NCI-H2107 (cell line): ENCODE measurements around the gene SUSD2.
"Not testable (repeated sequence)": the region's sequence is repeated elsewhere in the genome, so short reads cannot be mapped to it uniquely, and the experiment has no call there.

ENCODE experiments used
- DNase-seq: peaks from one replicate; lab custom pipeline; 2025; lab: John Stamatoyannopoulos, UW

SUSD2 gene, protein sequence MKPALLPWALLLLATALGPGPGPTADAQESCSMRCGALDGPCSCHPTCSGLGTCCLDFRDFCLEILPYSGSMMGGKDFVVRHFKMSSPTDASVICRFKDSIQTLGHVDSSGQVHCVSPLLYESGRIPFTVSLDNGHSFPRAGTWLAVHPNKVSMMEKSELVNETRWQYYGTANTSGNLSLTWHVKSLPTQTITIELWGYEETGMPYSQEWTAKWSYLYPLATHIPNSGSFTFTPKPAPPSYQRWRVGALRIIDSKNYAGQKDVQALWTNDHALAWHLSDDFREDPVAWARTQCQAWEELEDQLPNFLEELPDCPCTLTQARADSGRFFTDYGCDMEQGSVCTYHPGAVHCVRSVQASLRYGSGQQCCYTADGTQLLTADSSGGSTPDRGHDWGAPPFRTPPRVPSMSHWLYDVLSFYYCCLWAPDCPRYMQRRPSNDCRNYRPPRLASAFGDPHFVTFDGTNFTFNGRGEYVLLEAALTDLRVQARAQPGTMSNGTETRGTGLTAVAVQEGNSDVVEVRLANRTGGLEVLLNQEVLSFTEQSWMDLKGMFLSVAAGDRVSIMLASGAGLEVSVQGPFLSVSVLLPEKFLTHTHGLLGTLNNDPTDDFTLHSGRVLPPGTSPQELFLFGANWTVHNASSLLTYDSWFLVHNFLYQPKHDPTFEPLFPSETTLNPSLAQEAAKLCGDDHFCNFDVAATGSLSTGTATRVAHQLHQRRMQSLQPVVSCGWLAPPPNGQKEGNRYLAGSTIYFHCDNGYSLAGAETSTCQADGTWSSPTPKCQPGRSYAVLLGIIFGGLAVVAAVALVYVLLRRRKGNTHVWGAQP

GRCh38 chr22:24181088-24181995, at the start of gene SUSD2:
SUSD2 (plus strand) TSS chr22:24181487; CDS start chr22:24181520, 33 bp downstream.
- DNase-seq, result no peak

DNA sequence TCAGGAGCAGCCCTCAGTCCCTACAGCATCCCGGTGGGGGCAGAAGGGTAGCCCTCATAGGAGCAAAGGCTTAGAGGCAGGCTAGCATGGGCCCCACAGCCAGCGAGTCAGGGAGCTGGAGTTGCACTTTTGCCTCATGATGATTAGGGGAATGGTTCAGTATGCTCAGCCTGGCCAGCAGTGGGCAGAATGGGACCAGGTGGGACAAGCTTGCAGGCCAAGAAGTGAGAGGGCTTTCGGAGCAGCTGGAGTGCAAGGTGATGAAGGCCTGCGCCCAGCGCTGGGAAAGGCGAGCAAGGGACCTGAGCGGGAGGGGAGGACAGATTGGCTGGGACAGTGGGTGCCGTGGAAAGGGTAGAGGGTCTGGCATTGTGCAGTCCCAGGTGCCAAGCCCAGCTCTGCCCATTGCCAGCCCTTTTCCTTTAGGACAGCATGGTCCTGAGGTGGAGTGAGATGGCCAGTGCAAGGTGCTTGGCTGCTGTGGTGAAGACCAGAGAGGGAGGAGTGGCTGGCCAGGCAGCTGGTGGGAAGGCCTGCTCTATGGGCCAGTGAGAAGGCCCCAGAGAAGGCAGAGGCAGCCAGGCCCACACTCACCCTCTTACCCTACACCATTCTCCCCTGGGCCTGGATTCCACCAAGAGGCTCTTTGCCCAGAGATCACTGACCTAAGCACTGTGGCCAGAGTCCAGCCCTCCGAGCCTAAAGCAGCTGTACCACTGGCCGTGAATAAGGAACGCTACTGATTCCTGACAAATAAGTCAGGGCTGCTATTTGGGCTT, 47.9 kb upstream of the SUSD2 start:
- DNase-seq, result no peak

GRCh38 chr22:24134090-24134846, 47.0 kb upstream of the SUSD2 start:
- DNase-seq, result no peak

DNA sequence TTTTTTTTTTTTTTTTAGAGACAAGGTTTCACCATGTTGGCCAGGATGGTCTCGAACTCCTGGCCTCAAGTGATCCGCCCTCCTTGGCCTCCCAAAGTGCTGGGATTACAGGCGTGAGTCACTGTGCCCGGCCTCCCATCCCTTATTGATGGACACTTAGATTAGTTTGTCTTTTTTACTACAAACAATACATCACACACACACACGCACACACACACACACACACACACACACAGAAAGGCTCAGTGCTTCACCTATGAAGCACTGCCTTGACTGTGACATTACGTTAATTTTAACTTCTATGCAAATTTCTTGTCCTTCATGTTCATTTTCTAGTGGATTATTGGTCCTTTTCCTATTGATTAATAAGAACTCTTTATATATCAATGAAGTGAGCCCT, 44.8 kb upstream of the SUSD2 start:
- DNase-seq, result not testable (repeated sequence)

- no peak for DNase-seq
These were observed 43.7 kb upstream of the SUSD2 start for GRCh38 chr22:24137595-24137994.

DNA sequence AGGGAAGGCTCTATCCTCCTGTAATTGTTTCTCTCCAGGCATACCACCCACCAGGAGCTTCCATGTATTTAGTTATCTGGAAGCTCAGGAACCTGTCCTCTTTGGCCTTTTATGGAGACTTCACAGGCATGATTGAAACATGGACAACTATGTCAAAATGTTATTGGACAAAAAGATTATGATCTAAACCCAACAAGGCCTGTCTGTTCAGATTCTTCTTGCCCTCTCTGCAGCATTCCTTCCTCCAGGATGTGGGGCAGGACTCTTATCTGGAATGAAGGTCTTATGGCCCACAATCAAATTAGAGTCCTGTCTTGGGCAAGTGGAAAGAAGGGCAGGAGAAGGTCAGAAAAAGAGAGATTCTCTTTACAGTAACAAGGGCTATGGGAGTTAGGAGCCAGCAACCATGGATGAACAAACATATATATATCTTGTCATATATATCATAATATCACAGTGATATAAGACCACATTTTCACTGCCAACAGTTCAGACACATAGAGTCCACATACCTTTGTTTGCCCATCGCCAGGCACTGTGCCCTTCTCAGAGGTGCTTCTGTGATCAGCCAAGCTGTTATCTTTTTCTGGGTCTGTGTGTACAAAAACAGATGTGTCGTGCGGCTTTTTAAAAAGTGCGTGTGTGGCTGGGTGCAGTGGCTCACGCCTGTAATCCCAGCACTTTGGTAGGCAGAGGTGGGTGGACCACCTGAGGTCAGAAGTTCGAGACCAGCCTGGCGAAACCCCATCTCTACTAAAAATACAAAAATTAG, 42.5 kb upstream of the SUSD2 start:
- no peak for DNase-seq

DNA sequence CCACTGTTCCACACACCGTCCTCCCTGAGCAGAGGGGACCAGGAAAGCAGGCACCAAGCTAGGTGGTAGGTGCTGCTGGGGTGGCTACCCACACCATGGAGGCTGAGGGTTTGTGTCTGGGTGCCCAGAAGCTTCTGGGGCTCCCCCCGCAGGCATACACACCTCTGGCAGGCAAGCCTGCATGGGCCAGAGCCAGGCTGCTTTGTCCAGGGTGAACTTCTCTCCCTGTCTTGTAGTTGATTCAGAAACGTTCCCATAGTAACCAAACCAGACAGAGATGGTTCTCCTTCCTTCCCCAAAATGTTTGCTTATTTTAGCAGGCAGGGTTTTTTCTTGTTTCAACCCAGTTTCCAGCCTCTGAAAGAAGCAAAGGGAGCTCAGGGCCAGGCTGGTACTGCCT, 40.9 kb upstream of the SUSD2 start:
- DNase-seq, result no peak

DNA sequence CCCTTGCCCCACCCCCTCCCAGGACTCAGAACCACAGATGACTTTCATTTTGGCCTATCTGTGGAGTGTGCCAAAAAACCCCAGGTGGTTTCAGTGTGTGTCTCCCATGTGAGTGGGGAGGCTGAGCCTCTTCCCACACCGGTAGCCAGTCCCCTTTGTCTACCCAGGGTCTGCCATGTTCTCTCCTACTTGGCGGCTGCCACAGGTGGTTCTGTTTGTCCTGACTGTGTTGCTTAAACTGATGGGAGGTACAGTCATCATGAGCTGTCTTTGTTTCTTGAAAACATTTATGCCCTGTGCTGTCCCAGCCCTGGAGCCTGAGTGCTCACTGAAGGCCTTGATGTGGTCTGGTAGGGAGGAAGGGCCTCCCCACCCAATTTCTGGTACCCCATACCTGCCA, 39.7 kb upstream of the SUSD2 start:
- no peak for DNase-seq

DNA sequence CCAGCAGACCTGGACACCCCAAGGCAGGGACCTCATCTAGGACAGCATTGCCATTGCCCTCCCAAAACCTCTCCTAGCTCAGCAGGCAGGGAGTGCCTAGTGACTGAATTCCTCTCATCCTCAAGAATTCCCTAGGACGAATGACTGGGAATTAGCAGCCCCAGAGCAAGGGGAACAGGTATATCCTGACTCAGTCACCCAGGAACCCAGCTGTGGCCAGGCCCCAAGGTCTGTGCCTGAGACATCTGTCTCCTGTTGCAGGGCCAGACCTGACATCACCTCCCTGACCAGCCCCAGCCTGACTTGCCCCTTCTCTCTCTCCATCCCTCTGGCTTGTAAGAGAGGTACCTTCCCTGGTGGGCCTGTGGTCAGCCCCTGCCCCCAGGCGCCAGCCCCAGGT, 39.0 kb upstream of the SUSD2 start:
- no peak for DNase-seq

DNA sequence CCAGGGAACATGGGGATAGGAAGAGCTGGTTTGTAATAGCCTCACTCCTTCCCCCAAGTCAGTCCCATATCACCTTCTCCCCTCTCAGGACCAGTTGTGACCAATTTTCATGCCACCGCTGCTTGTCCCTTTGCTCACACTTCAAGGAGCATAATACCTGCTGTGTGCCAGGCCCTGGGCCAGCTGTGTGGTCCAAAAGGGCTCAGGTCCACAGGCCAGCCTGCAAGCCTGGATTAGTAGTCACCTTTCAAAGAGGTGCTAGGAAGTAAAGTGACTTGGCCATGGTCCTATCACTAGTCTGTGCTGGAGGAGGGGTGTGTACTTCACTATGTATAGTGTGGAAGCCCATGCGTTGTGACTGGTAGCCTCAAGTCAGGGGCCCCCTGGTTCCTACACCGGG, 38.5 kb upstream of the SUSD2 start:
- no peak for DNase-seq

DNA sequence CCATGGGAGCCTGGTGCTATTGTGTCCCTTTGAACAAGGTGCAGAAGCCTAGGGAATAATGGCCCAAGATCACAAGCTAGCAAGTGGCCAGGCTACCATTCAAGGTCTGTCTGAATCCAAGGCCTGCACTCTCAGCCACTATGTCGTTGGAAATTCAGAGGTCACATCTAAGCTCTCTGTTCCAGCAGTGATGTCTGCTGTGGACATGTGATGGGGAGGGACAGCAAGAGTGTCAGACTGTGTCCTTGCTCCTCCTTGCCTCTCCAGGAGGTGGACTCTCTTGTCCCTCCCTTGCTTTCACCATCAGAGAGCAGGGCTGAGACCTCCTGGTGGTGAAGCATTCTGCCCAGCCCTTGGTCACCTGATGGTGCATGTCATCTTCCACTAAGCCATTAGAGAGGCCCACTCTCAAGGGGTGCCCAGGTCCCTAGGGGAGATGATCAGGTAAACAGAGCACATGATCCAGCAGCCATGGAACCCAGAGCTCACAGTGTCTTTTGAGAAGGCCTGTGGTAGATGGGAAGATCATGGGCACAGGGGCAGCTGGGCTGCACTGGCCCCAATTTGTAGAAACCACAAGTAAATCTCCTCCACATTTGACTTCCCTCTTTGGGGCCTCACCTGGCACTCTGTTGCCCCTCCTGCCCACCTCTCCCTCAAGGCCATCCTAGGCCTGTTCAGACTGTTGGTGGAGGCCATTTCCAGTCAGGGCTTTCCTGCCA, 37.1 kb upstream of the SUSD2 start:
- no peak for DNase-seq

- DNase-seq, result no peak
These were observed 36.6 kb upstream of the SUSD2 start for GRCh38 chr22:24144778-24145085.

DNA sequence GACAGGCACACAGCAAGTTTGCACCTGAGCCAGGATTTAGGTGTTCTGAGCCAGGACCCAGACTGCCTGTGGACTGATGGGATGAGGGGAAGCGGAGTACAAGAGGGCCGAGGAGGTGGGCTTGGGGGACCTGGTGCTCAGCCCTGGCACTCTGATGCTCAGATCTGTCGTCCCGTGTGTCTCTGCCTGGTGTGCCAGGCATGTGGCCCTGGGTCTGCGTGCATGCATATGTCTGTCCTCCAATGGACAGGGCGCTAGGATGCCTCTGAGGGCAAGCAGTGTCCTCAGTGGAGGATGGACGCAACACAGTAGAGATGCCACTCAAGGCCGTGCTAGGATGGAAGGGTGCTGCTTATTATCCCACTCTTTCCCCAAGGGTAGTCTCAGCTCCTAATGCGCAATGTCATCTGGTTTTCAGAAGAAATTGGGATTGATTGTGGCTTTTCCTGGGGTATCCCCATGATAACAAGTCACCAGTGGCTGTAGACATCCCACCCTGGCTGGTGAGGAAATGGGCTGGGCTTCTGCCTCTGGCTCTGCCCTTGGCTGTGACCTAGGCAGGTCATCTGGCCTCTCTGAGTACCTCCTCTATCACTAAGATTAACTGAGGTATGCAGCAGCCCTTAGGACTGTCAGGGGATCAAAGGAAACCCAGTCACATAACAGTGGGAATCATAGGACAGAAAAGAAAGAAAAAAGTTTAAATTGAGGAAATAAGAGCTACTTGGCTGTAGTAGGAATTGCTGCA, 35.7 kb upstream of the SUSD2 start:
- DNase-seq, result no peak

GRCh38 chr22:24146194-24146616, 35.1 kb upstream of the SUSD2 start:
- no peak for DNase-seq

- no peak for DNase-seq
These were observed 34.4 kb upstream of the SUSD2 start for GRCh38 chr22:24146791-24147353.

GRCh38 chr22:24147666-24148065, 33.6 kb upstream of the SUSD2 start:
- no peak for DNase-seq

GRCh38 chr22:24148266-24149197, 32.8 kb upstream of the SUSD2 start:
- DNase-seq, result no peak
